Suprapubic skin (tissue), 4 donors: Measurements from ENCODE around the gene FRK.

Experiments
- CTCF ChIP-seq, 2 donors: fragments of 200-600 bp in 1 of 2; fragments of 450-650 bp in 1 of 2; sonication (generic) in 1 of 2; IDR thresholded peaks; one replicate each; pipeline ENCODE4 v1.5.1; 2016 to 2019; ENCODE audit warnings: antibody characterized with exemption in 2 of 2, mild to moderate bottlenecking in 1 of 2, moderate library complexity in 1 of 2
- EP300 ChIP-seq: sonication (generic); formaldehyde crosslinking; IDR thresholded peaks from one replicate; pipeline ENCODE4 v1.6.1; 2017; ENCODE audit warnings: antibody characterized with exemption
- POLR2A ChIP-seq, 2 donors: fragments of 450-650 bp; IDR thresholded peaks; one replicate each; pipeline ENCODE4 v1.6.1; 2017; ENCODE audit warnings: antibody characterized with exemption in 2 of 2, mild to moderate bottlenecking in 2 of 2, moderate library complexity in 2 of 2
- POLR2AphosphoS5 ChIP-seq, 3 donors: sonication (generic); formaldehyde crosslinking; IDR thresholded peaks; one replicate each; pipeline ENCODE4 v1.6.1; 2017; ENCODE audit warnings: antibody characterized with exemption in 3 of 3

GRCh38 chr6:115885636-115886366 lies 174.9 kb downstream of the FRK start:
- TF ChIP-seq POLR2AphosphoS5 (IDR thresholded peaks at IDR 0.05) (no peak), POLR2A (IDR thresholded peaks at IDR 0.05) (no peak), CTCF (IDR thresholded peaks at IDR 0.05) (no peak), EP300 (no peak)
